Caco-2 (cell line): Measurements from ENCODE around the gene CDIP1. TPM values are rescaled to one million over a fixed set of nuclear protein-coding genes. Genes with fewer than 3 reads are reported as not detected.

Experiments
- BruUV-seq: library from RNA; stranded (reverse); fragments of 400-500 nt; replicated peaks from 2 replicates; lab custom pipeline; 2021; lab: Mats Ljungman, UMichigan
- CTCF ChIA-PET: fragments of 300-600 bp; sonication (Branson Sonifier 250); formaldehyde crosslinking; loops from one replicate; lab custom pipeline; 2022; ENCODE audit warnings: antibody characterized with exemption; lab: Charles Lee
- POLR2A ChIA-PET: fragments of 300-600 bp; sonication (Branson Sonifier 250); formaldehyde crosslinking; loops from one replicate; lab custom pipeline; 2022; ENCODE audit warnings: antibody characterized with exemption; lab: Charles Lee
- DNase-seq, 2 experiments: peaks; one replicate each; pipeline versions ENCODE4 v3.0.0 to v3.0.0-alpha.2; 2020 to 2022
- H3K27me3 ChIP-seq: replicated peaks from 2 replicates; pipeline ENCODE4 v1.6.0; 2011; ENCODE audit warnings: low read length; ENCODE audit not compliant: control insufficient read depth, insufficient read depth
- H3K36me3 ChIP-seq: 2 replicates; pipeline ENCODE4 v1.5.1; 2011; ENCODE audit warnings: low read length; ENCODE audit not compliant: control insufficient read depth, insufficient read depth
- H3K4me1 ChIP-seq: fragments of 250-450 bp; sonication (Bioruptor Pico); 2 replicates; pipeline ENCODE4 v1.5.1; 2020; ENCODE audit warnings: mild to moderate bottlenecking
- H3K4me3 ChIP-seq: 2 replicates; pipeline ENCODE4 v1.5.1; 2011; ENCODE audit warnings: low read depth, mild to moderate bottlenecking, control low read depth, low read length
- H3K9me3 ChIP-seq: fragments of 250-450 bp; sonication (Bioruptor Pico); 2 replicates; pipeline ENCODE4 v1.5.1; 2020; ENCODE audit warnings: mild to moderate bottlenecking, moderate library complexity
- H3K27ac Mint-ChIP-seq: one replicate; pipeline ENCODE4 v1.8.0; 2022; ENCODE audit warnings: mixed read lengths; ENCODE audit not compliant: unreplicated experiment
- H3K27me3 Mint-ChIP-seq: one replicate; pipeline ENCODE4 v1.8.0; 2022; ENCODE audit warnings: mixed read lengths; ENCODE audit not compliant: insufficient read depth, unreplicated experiment
- H3K36me3 Mint-ChIP-seq: one replicate; pipeline ENCODE4 v1.8.0; 2022; ENCODE audit warnings: mild to moderate bottlenecking, mixed read lengths; ENCODE audit not compliant: insufficient read depth, unreplicated experiment
- H3K4me1 Mint-ChIP-seq: one replicate; pipeline ENCODE4 v1.8.0; 2022; ENCODE audit warnings: low read depth, mixed read lengths; ENCODE audit not compliant: unreplicated experiment
- H3K4me3 Mint-ChIP-seq: one replicate; pipeline ENCODE4 v1.8.0; 2022; ENCODE audit warnings: mild to moderate bottlenecking, moderate library complexity, mixed read lengths; ENCODE audit not compliant: unreplicated experiment
- H3K9me3 Mint-ChIP-seq: one replicate; pipeline ENCODE4 v1.8.0; 2022; ENCODE audit warnings: mixed read lengths; ENCODE audit not compliant: unreplicated experiment
- CTCF ChIP-seq, 2 experiments: fragments of 200-600 bp in 1 of 2; IDR thresholded peaks; 1 replicate in 1 of 2; 2 replicates in 1 of 2; pipeline versions ENCODE4 v1.5.1 to v1.8.0; 2011 to 2022; ENCODE audit warnings: antibody characterized with exemption in 1 of 2, control low read depth in 1 of 2, inconsistent platforms in 1 of 2, low read depth in 1 of 2, low read length in 1 of 2, mild to moderate bottlenecking in 1 of 2, moderate library complexity in 1 of 2; ENCODE audit not compliant: insufficient read depth in 1 of 2, severe bottlenecking in 1 of 2, unreplicated experiment in 1 of 2
- intact Hi-C: fragments of 100-400 bp; cut with micrococcal nuclease; formaldehyde crosslinking; loops from one replicate; pipeline ENCODE4 v1.10.0; 2022; ENCODE audit not compliant: unreplicated experiment
- total RNA-seq: library from RNA; stranded (reverse); gene quantifications from 2 replicates; pipeline ENCODE4 v1.2.3, GENCODE V29; 2022

The CDIP1 gene
- total RNA-seq, 1 experiment from 2014 or later = 51.7 TPM

GRCh38 chr16:4513881-4514280, 24.7 kb downstream of the CDIP1 start:
- Histone ChIP-seq H3K4me1 (no peaks in the 10 kb centered on the region), H3K9me3 (no peaks in the 10 kb centered on the region), H3K36me3 (peaks cover 5% of the 10 kb centered on the region), H3K4me3 (no peak overlapping the region), H3K27me3 (no peaks in the 10 kb centered on the region)
- ChIA-PET CTCF (interaction anchor here (1.3 kb wide), 1 partner anchor 13 kb away, joined by 3 read pairs; no protein-coding TSS in a partner anchor), POLR2A (no interaction called here)
- no TSS peak for BruUV-seq
- no peaks in the 10 kb centered on the region for H3K27me3 Mint-ChIP-seq
- no peaks in the 10 kb centered on the region for H3K9me3 Mint-ChIP-seq
- intact Hi-C loops = no loop called here
- no peaks in the 10 kb centered on the region for H3K4me1 Mint-ChIP-seq
- no peak overlapping the region for H3K4me3 Mint-ChIP-seq
- H3K36me3 Mint-ChIP-seq = peaks cover 41% of the 10 kb centered on the region
- H3K27ac Mint-ChIP-seq = no peak overlapping the region
- no peak for TF ChIP-seq CTCF (IDR thresholded peaks at IDR 0.05; ENCODE audit: insufficient read depth in 1 of 2, low read depth in 1 of 2, low read length in 1 of 2, severe bottlenecking in 1 of 2, unreplicated experiment in 1 of 2)
- DNase-seq = no peak

- Mint-ChIP-seq H3K27ac (peak overlapping the region; percentile 45), H3K4me3 (no peak overlapping the region)
These were observed 25.3 kb downstream of the CDIP1 start for GRCh38 chr16:4513086-4513860.

GRCh38 chr16:4512473-4512872, 26.1 kb downstream of the CDIP1 start:
- Mint-ChIP-seq H3K36me3 (peaks cover 49% of the 10 kb centered on the region), H3K9me3 (no peaks in the 10 kb centered on the region), H3K4me3 (no peak overlapping the region), H3K27ac (peak overlapping the region; percentile 28), H3K4me1 (no peaks in the 10 kb centered on the region), H3K27me3 (no peaks in the 10 kb centered on the region)
- no peaks in the 10 kb centered on the region for H3K27me3 ChIP-seq
- intact Hi-C loops = no loop called here
- no TSS peak for BruUV-seq
- no peak for DNase-seq
- TF ChIP-seq CTCF (IDR thresholded peaks at IDR 0.05; ENCODE audit: insufficient read depth in 1 of 2, low read depth in 1 of 2, low read length in 1 of 2, severe bottlenecking in 1 of 2, unreplicated experiment in 1 of 2) = no peak
- peaks cover 5% of the 10 kb centered on the region for H3K36me3 ChIP-seq
- POLR2A ChIA-PET = no interaction called here
- H3K4me1 ChIP-seq = no peaks in the 10 kb centered on the region
- no peaks in the 10 kb centered on the region for H3K9me3 ChIP-seq
- H3K4me3 ChIP-seq = no peak overlapping the region
- CTCF ChIA-PET = interaction anchor here (0.7 kb wide), 1 partner anchor 73 kb away, joined by 3 read pairs; no protein-coding TSS in a partner anchor

More at GRCh38 chr16:4513086-4513860, 25.3 kb downstream of the CDIP1 start:
- BruUV-seq = no TSS peak
- H3K36me3 Mint-ChIP-seq = peaks cover 43% of the 10 kb centered on the region
- H3K4me3 ChIP-seq = no peak overlapping the region
- no peak for DNase-seq
- no peaks in the 10 kb centered on the region for H3K4me1 Mint-ChIP-seq
- intact Hi-C loops = no loop called here
- TF ChIP-seq CTCF (IDR thresholded peaks at IDR 0.05; ENCODE audit: insufficient read depth in 1 of 2, low read depth in 1 of 2, low read length in 1 of 2, severe bottlenecking in 1 of 2, unreplicated experiment in 1 of 2) = no peak
- CTCF ChIA-PET = interaction anchor here (0.7 to 1.3 kb wide), 2 partner anchors 13 to 72 kb away, joined by 3 read pairs; no protein-coding TSS in a partner anchor
- no peaks in the 10 kb centered on the region for H3K9me3 Mint-ChIP-seq
- H3K27me3 Mint-ChIP-seq = no peaks in the 10 kb centered on the region
- no peaks in the 10 kb centered on the region for H3K9me3 ChIP-seq
- no peaks in the 10 kb centered on the region for H3K27me3 ChIP-seq
- POLR2A ChIA-PET = no interaction called here
- no peaks in the 10 kb centered on the region for H3K4me1 ChIP-seq
- peaks cover 5% of the 10 kb centered on the region for H3K36me3 ChIP-seq
